MG63 (cell line): ENCODE measurements around the gene PRKCE. TPM values are rescaled to one million over a fixed set of nuclear protein-coding genes. Genes with fewer than 3 reads are reported as not detected.

Experiments used
- DNase-seq: peaks from one replicate; pipeline ENCODE4 v3.0.0-alpha.2; 2020
- H3K27me3 ChIP-seq: fragments of 250-450 bp; sonication (Bioruptor Pico); 2 replicates; pipeline ENCODE4 v1.5.1; 2020; ENCODE audit warnings: mild to moderate bottlenecking, moderate library complexity
- H3K36me3 ChIP-seq: fragments of 250-450 bp; sonication (Bioruptor Pico); 2 replicates; pipeline ENCODE4 v1.5.1; 2020; ENCODE audit warnings: mild to moderate bottlenecking, moderate library complexity
- H3K4me3 ChIP-seq: fragments of 250-450 bp; sonication (Bioruptor Pico); 2 replicates; pipeline ENCODE4 v1.5.1; 2020; ENCODE audit warnings: mild to moderate bottlenecking, moderate library complexity
- H3K9me3 ChIP-seq: fragments of 250-450 bp; sonication (Bioruptor Pico); 2 replicates; pipeline ENCODE4 v1.5.1; 2020; ENCODE audit warnings: mild to moderate bottlenecking, moderate library complexity
- total RNA-seq: library from RNA; depleted of rRNA; stranded (reverse); fragments of >200 nt; shearing (Covaris generic); gene quantifications from 2 replicates; pipeline ENCODE4 v1.2.3, GENCODE V29; 2014; ENCODE audit warnings: low replicate concordance; rRNA removed

The PRKCE gene
- total RNA-seq = 7.9 and 16.9 TPM in 2 replicates

- DNase-seq = peak; percentile 75
- no peaks in the 10 kb centered on the region; the same call in none of the 2 replicates for H3K36me3 ChIP-seq
- H3K9me3 ChIP-seq = no peaks in the 10 kb centered on the region
- H3K4me3 ChIP-seq = peak within 1 kb of the TSS; percentile 79
- no peaks in the 10 kb centered on the region for H3K27me3 ChIP-seq
These were observed at the start of gene PRKCE for GRCh38 chr2:45651415-45652089. PRKCE (plus strand) TSS chr2:45651675.

- Histone ChIP-seq H3K27me3 (no peaks in the 10 kb centered on the region), H3K36me3 (peaks cover 61% of the 10 kb centered on the region), H3K9me3 (no peaks in the 10 kb centered on the region), H3K4me3 (no peak overlapping the region)
- DNase-seq = no peak
These were observed 48.9 kb upstream of the PRKCE start for GRCh38 chr2:45602624-45603023.

- no peak for DNase-seq
- H3K9me3 ChIP-seq = no peaks in the 10 kb centered on the region
- no peaks in the 10 kb centered on the region for H3K27me3 ChIP-seq
- H3K36me3 ChIP-seq = peaks cover 43% of the 10 kb centered on the region
- H3K4me3 ChIP-seq = no peak overlapping the region
These were observed 46.4 kb upstream of the PRKCE start for GRCh38 chr2:45605116-45605515.

GRCh38 chr2:45606796-45607195 is 44.7 kb upstream of the PRKCE start:
- Histone ChIP-seq H3K9me3 (no peaks in the 10 kb centered on the region), H3K36me3 (peaks cover 26% of the 10 kb centered on the region), H3K27me3 (no peaks in the 10 kb centered on the region), H3K4me3 (no peak overlapping the region)
- DNase-seq = no peak

GRCh38 chr2:45607701-45608100 is 43.8 kb upstream of the PRKCE start:
- Histone ChIP-seq H3K9me3 (no peaks in the 10 kb centered on the region), H3K4me3 (no peak overlapping the region), H3K36me3 (peaks cover 17% of the 10 kb centered on the region), H3K27me3 (no peaks in the 10 kb centered on the region)
- no peak for DNase-seq

GRCh38 chr2:45610281-45611019 is 41.0 kb upstream of the PRKCE start:
- H3K27me3 ChIP-seq = no peaks in the 10 kb centered on the region
- no peaks in the 10 kb centered on the region for H3K9me3 ChIP-seq
- H3K4me3 ChIP-seq = peak overlapping the region; percentile 64
- H3K36me3 ChIP-seq = no peaks in the 10 kb centered on the region; the same call in 1 of the 2 replicates
- peak; percentile 56 for DNase-seq

- peak; percentile 97 for DNase-seq
- no peaks in the 10 kb centered on the region for H3K27me3 ChIP-seq
- no peaks in the 10 kb centered on the region for H3K36me3 ChIP-seq
- no peaks in the 10 kb centered on the region for H3K9me3 ChIP-seq
- H3K4me3 ChIP-seq = peak within 1 kb of the TSS; percentile 64
These were observed 40.2 kb upstream of the PRKCE start, which contains the start of gene SRBD1 for GRCh38 chr2:45611020-45611859. SRBD1 (minus strand) TSS chr2:45611267; CDS start chr2:45605441, 5,826 bp downstream.

GRCh38 chr2:45612285-45612684 is 39.2 kb upstream of the PRKCE start:
- Histone ChIP-seq H3K9me3 (no peaks in the 10 kb centered on the region), H3K36me3 (no peaks in the 10 kb centered on the region), H3K27me3 (no peaks in the 10 kb centered on the region), H3K4me3 (no peak overlapping the region)
- DNase-seq = no peak

GRCh38 chr2:45612731-45613130 is 38.7 kb upstream of the PRKCE start:
- DNase-seq = no peak
- no peaks in the 10 kb centered on the region for H3K36me3 ChIP-seq
- no peaks in the 10 kb centered on the region for H3K27me3 ChIP-seq
- no peaks in the 10 kb centered on the region for H3K9me3 ChIP-seq
- no peak overlapping the region for H3K4me3 ChIP-seq

GRCh38 chr2:45614330-45614729 is 37.1 kb upstream of the PRKCE start:
- peak; percentile 19 for DNase-seq
- Histone ChIP-seq H3K27me3 (no peaks in the 10 kb centered on the region), H3K9me3 (no peaks in the 10 kb centered on the region), H3K36me3 (no peaks in the 10 kb centered on the region), H3K4me3 (no peak overlapping the region)

GRCh38 chr2:45614871-45615415 is 36.5 kb upstream of the PRKCE start:
- H3K36me3 ChIP-seq = no peaks in the 10 kb centered on the region
- H3K4me3 ChIP-seq = no peak overlapping the region
- H3K27me3 ChIP-seq = no peaks in the 10 kb centered on the region
- peak; percentile 52 for DNase-seq
- H3K9me3 ChIP-seq = no peaks in the 10 kb centered on the region

GRCh38 chr2:45616658-45617411 is 34.6 kb upstream of the PRKCE start:
- DNase-seq = peak; percentile 55
- Histone ChIP-seq H3K9me3 (no peaks in the 10 kb centered on the region), H3K4me3 (no peak overlapping the region), H3K36me3 (no peaks in the 10 kb centered on the region), H3K27me3 (no peaks in the 10 kb centered on the region)

- Histone ChIP-seq H3K36me3 (no peaks in the 10 kb centered on the region), H3K4me3 (no peak overlapping the region), H3K27me3 (no peaks in the 10 kb centered on the region), H3K9me3 (no peaks in the 10 kb centered on the region)
- no peak for DNase-seq
These were observed 34.0 kb upstream of the PRKCE start for GRCh38 chr2:45617496-45617895.

GRCh38 chr2:45622336-45623075 is 29.0 kb upstream of the PRKCE start:
- no peak for DNase-seq
- Histone ChIP-seq H3K4me3 (no peak overlapping the region), H3K27me3 (no peaks in the 10 kb centered on the region), H3K36me3 (no peaks in the 10 kb centered on the region), H3K9me3 (no peaks in the 10 kb centered on the region)

- H3K9me3 ChIP-seq = no peaks in the 10 kb centered on the region
- no peaks in the 10 kb centered on the region for H3K27me3 ChIP-seq
- no peaks in the 10 kb centered on the region for H3K36me3 ChIP-seq
These were observed 28.4 kb upstream of the PRKCE start for GRCh38 chr2:45623098-45623497.

More at GRCh38 chr2:45623098-45623497, 28.4 kb upstream of the PRKCE start:
- no peak for DNase-seq
- no peak overlapping the region for H3K4me3 ChIP-seq
